Measurements from ENCODE around the gene OR5AP2.

DNA sequence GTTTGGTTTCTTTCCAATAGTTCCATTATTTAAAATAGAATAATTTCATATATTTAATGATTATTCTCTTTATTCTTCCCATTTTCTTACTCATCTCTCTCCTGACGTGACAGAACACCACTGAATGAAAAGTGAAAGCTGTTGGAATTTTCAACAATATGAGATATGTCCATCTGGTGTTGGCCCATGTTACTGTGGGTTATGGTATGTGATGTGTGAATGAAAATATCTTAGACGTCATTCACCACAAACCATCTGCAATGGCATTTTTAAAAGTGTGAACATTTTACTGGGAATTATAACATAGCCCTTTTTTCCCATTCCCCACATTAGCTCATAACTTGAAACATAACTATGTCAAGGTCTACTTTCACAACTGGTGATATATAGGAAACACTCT is 16.3 kb downstream of the OR5AP2 start:
- TF ChIP-seq ZNF654 (tag by site-specific recombination; IDR thresholded peaks at IDR 0.05; ENCODE audit: low read depth), result no peak
- TF ChIP-seq, protein P1, sequence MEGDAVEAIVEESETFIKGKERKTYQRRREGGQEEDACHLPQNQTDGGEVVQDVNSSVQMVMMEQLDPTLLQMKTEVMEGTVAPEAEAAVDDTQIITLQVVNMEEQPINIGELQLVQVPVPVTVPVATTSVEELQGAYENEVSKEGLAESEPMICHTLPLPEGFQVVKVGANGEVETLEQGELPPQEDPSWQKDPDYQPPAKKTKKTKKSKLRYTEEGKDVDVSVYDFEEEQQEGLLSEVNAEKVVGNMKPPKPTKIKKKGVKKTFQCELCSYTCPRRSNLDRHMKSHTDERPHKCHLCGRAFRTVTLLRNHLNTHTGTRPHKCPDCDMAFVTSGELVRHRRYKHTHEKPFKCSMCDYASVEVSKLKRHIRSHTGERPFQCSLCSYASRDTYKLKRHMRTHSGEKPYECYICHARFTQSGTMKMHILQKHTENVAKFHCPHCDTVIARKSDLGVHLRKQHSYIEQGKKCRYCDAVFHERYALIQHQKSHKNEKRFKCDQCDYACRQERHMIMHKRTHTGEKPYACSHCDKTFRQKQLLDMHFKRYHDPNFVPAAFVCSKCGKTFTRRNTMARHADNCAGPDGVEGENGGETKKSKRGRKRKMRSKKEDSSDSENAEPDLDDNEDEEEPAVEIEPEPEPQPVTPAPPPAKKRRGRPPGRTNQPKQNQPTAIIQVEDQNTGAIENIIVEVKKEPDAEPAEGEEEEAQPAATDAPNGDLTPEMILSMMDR (tag by site-specific recombination; IDR thresholded peaks at IDR 0.05), result no peak
- TF ChIP-seq, protein P2, sequence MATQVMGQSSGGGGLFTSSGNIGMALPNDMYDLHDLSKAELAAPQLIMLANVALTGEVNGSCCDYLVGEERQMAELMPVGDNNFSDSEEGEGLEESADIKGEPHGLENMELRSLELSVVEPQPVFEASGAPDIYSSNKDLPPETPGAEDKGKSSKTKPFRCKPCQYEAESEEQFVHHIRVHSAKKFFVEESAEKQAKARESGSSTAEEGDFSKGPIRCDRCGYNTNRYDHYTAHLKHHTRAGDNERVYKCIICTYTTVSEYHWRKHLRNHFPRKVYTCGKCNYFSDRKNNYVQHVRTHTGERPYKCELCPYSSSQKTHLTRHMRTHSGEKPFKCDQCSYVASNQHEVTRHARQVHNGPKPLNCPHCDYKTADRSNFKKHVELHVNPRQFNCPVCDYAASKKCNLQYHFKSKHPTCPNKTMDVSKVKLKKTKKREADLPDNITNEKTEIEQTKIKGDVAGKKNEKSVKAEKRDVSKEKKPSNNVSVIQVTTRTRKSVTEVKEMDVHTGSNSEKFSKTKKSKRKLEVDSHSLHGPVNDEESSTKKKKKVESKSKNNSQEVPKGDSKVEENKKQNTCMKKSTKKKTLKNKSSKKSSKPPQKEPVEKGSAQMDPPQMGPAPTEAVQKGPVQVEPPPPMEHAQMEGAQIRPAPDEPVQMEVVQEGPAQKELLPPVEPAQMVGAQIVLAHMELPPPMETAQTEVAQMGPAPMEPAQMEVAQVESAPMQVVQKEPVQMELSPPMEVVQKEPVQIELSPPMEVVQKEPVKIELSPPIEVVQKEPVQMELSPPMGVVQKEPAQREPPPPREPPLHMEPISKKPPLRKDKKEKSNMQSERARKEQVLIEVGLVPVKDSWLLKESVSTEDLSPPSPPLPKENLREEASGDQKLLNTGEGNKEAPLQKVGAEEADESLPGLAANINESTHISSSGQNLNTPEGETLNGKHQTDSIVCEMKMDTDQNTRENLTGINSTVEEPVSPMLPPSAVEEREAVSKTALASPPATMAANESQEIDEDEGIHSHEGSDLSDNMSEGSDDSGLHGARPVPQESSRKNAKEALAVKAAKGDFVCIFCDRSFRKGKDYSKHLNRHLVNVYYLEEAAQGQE (tag by site-specific recombination; IDR thresholded peaks at IDR 0.05), result no peak

All from HEK293 (cell line).